ENCODE results near the gene KBTBD13.

Gene KBTBD13

DNA sequence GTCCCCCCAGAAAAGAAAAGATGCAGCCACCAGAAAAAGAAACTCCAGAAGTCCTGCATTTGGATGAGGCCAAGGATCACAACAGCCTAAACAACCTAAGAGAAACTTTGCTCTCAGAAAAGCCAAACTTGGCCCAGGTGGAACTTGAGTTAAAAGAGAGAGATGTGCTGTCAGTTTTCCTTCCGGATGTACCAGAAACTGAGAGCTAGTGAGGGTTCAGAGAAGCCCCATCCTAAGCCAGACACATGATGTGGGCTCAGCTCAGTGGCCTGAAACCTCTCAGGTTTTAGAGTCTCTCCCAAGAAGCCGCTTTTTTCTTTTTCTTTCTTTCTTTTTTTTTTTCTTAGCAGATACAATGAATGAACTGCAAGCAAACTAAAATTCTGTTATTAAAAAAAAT, 23.6 kb upstream of the KBTBD13 start:
- DNase-seq, result no peak

- DNase-seq, result peak; percentile 65
These were observed 22.0 kb upstream of the KBTBD13 start for GRCh38 chr15:65054333-65055200.

DNA sequence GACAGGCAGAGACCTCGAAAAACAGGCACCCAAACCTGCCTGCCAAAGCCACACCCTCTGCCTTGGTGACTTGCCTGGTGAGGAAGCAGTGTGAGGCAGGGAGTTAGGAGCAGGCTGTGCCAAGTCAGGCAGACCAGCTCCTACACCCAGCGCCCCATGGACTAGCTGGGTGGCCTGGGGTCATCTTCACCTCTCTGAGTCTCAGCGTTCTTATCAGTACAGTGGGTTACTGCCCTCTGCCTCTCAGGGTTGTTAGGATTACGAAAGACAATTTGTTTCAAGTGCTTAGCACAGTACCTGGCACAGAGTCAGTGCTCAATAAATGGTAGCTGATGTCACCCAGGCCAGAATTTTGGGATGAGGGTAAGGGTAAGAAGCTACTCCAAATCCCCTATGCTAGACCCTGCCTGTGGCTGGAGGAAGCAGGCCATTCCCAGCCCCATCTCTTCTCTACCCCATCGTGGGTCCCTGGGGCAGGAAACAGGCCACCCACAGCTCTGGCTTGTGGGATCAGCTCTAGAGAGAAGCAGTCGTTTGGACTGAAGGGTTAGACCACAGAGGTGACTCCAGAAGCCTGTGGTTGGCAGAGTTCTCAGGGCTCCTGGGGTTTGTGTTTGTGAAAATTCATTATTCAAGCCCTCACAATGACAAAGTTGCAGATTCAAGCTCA, 21.2 kb upstream of the KBTBD13 start:
- DNase-seq, result no peak

- DNase-seq, result no peak
These were observed 20.4 kb upstream of the KBTBD13 start for GRCh38 chr15:65056106-65056505.

DNA sequence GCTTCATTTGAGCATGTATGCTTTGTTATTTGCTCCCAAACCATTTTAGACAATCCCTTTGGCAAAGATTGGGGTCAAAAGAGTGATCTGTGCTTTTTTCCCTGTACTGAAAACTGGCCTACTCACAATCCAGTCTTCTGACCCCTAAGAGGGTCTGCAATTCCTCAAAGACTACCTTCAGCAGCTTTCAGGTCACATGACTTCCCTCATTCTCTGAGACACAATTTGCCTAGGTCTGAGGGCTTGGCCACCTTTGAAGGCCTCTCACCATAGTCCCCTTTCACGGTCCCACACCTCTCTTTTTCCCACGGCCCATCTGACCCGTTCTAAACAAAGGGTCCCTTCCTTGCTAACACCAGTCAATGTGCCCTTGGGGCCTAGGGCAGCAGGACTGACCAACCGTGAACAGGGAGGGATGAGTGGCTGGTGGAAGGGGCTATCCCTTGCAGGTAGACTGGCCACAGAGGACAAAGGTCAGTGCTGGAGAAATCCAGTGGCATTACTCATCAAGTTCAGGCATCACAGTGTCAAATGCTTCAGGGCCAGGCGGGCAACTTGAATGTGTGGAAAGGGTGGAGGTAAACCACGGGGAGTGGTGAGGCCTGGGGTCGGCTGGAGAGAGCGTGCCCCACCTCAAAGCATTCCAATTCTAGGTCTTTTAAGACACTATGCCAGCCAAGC, 19.5 kb upstream of the KBTBD13 start:
- DNase-seq, result no peak

GRCh38 chr15:65057549-65057940, 19.0 kb upstream of the KBTBD13 start:
- DNase-seq, result no peak

DNA sequence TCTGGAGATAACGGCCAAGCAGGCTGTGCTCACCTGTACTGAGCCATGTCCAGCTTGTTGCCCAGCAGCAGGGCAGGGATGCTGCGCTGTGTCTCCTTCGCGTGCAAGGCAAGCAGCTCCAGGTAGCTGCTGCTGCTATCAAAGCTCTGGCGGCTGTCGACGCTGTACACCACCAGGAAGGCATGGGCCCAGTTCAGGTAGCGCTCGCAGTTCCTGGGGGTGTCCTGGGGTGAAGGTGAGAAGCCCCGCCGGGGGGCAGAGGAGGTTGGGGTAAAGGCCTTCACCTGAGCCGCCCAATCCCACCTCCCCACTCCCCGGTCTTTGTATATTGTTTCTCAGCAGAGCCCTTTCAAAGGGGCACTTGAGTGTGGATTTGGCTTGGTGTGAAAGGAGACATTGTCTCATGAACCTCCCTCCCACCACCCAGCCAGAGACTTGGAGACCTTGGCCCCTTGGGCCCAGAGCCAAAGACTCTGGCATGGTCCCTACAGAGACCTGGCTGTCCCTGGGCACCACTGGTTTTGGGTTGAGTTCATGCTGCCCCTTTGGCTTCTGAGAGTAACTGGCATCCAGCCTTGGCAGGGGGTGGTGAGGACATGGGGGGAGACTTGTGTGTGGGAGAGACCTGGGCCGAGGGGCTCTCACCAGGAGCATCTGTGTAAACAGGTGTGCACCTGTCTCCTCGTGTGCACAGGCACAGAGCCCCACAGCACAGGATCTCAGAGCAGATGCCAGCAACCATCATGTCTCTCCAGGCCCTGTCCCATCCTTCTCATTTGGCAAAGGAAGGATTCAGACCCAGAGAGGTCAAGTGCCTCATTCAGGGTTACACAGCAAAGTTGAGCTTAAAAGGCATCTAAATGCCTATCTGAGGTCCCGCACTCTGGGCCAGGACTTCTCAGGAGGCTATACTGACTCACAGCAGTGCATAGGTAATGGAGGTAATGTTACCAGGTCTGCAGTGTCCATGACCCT, 17.9 kb upstream of the KBTBD13 start:
- no peak for DNase-seq

DNA sequence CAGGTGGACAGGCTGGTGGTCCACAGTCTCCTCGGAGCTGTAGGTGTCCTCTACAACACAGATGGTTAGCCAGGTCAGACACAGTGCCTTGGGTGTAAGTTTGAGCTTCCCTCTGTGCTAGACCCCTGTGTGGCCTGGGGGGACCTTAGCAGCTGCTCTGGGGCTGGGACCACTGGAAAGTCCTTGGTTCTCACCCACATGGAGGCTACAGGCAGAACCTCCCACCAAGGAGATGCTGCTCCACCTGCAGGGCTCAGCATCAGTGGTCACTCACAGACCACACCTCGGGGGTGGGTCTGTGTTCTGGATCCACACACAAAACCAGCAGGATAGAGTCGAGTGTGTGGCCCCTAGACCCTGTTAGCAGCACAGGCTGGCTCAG, 17.2 kb upstream of the KBTBD13 start:
- no peak for DNase-seq

- DNase-seq, result no peak
These were observed 16.5 kb upstream of the KBTBD13 start for GRCh38 chr15:65059931-65060596.

DNA sequence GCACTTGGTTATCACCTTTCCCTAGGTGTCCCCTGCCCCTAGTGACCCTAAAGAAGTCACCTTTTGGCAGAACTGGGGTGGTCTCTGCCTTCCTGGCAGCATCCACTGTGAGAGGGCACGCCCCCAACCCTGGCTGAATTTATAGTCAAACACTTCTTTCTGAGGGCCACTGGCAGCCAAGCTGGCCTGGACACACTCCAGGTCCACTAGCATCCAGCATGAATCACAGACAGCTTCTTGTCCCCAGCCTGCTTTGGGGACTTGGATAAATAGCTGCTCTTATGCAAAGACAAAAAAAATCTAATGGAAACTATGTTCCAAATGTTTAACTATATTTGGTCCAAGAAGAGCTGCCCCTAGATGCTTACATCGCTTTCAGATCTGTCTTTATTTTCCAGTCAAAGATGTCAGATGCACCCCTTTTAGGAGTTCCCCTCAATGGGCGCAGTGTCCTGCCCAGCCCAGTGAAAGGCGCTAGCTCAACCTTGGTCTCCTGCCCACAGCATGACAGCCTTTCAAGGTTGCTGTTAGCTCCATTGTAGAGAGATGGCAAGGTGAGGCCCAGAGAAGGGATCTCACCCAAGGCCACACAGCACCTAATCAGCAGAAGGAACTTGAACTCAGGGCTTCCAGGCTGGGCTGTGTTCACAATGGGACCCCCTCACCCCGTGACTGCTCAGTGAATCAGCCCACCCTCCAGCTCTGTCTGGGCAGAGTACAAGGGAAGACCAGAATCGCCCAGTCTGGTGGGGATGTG, 15.7 kb upstream of the KBTBD13 start:
- no peak for DNase-seq

DNA sequence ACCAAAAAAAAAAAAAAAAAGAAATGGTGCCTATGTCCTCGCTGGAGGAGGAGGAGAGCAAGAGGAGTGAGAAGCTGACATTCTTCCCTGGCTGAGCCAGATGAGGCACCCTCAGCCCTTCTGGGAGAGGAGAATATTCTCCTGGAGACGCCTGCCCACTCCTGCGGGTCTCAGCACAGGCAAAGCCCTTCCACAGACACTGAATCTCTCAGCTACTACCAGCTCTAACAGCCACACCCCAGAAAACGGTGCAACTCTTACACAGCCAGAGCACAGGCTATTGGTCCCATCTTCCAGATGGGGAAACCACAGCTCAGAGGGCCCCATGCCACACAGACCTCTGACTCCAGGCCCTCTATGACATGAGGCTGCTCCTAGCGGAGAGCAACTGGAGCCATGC, 14.5 kb upstream of the KBTBD13 start:
- DNase-seq, result no peak

DNA sequence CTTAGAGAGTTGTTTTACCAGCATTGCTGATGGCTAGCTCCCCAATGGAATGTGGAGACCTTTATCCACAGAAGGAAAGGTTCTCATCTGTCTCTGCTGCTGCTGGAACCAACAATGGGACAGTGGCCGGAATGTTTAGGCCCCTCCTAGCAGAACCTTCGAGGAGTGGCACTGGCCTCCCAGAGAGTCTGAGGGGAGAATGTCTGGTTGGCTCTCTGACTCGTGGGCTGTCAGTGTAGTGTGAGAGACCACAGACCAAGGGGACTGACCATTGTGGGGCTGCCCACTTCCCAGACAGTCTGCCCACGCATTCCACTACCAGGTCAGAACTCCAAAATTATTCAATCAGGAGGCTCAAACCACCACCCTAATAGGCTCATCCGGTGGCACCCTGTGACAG, 13.8 kb upstream of the KBTBD13 start:
- DNase-seq, result no peak

GRCh38 chr15:65066001-65066634, 10.4 kb upstream of the KBTBD13 start:
- DNase-seq, result no peak

DNA sequence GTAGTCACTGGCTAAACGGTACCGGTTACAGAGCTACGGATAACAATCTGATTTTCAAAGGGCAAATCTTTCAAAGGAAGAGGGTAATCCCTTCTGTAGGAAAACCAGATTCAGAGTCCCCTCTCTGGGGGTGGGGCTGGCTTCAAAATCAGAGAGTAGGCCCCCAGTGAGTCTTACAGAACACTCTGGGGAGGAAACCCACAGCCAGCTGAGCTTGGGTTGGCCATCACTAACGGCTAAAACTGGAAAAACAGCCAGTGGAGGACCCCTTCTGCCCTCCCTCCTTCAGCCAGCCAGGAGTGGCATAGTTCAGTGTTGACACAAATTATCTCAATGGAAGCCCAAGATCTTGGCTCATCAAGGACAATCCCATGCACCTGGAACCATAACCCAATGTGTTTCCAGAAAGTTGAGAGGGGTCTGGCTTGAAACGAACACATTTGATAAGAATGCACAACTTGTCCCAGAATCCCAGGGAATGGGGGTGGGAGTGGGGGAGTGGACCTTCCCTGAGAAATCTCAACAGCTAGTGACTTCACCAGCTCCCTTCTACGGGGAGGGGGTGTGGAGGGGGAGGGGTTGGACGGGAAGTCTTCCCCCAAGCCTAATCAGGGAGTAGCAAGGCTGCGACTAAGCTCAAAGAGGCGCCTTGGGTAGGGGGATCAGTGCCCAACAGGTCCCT, 9.8 kb upstream of the KBTBD13 start:
- DNase-seq, result no peak

DNA sequence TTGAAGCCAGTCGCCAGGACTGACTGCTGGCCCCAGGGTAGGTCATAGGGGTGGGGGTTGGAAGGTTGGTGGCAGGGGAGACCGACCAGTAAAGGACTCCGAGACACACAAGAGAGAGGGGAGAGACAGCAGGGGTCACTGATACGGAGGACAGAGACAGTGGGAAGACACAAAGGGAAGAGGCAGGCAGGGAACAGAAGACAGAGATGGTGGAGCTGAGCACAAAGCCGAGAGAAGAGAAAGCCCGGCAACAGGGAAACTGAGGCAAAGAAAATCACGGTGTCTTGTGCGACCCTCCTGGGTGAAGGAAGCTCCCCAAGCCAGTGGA, 9.3 kb upstream of the KBTBD13 start:
- DNase-seq, result no peak

GRCh38 chr15:65067645-65068402, 8.7 kb upstream of the KBTBD13 start, which contains the start of gene RASL12:
Gene RASL12, minus strand, starts transcription at chr15:65067991. Its CDS starts 156 bp downstream, at chr15:65067835.
- DNase-seq, result no peak

DNA sequence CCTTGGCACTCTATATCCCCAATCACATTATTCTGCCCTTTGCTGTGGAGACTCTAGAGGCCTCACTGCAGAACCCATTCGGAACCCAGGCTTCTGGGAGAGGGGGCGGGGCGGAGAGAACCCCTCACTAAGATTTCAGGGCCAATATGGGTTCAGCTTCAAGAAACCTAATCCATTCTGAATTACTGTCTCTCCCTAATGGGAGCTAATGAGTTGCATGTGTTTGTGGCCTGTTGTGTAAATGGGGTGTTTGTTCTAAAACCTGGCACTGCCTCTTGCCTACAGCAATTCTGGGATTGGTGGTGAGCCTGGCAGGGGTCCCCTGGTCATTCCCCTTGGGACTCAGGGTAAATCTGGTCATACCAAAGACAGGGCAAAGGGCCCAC, 8.2 kb upstream of the KBTBD13 start:
- DNase-seq, result no peak

DNA sequence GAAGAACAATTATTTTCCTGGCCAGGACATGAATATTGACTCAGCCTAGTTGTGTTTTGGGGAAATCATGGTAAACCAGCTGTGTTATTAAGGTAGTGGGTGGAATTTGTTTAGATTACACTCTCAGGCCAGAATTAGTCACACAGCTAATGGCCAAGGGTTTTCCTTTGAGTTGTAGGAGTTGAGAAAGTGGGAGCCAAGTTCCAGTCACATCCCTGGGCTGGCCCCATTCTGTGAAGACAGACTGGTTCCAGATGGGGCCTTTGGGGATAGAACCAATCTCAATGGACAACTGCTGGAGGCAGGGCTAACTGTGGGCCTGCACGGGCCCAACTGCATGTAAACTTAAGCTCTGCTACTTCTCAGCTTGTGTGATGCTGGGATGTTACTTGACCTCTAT, 7.4 kb upstream of the KBTBD13 start:
- DNase-seq, result no peak

- no peak for DNase-seq
These were observed 6.6 kb upstream of the KBTBD13 start for GRCh38 chr15:65069779-65070546.

Measured in activated CD4-positive, alpha-beta T cell treated with anti-CD3 and anti-CD28 coated beads, Interleukin-10, Interleukin-2, amounts not matched to agents 100 ng/mL and 50 ng/mL, durations not matched to agents 16 hours and 8 hours (primary cell).